GM23338 (cell line): ENCODE results near the gene NDUFS7. TPM values are rescaled to one million over a fixed set of nuclear protein-coding genes. Genes with fewer than 3 reads are reported as not detected.
A peak's percentile ranks its signal among the peaks of the same experiment; 100 is the strongest.

Source experiments
- ATAC-seq: fragments of 200-7000 bp; cut with Tn5 transposase; 3 replicates; pipeline ENCODE4 v1.9.1; 2020
- DNase-seq: peaks from one replicate; pipeline ENCODE4 v3.0.0-alpha.2; 2015; ENCODE audit warnings: low spot score
- H2AFZ ChIP-seq: fragments of 200-600 bp; sonication (generic); 2 replicates; pipeline ENCODE4 v1.8.0; 2016; ENCODE audit warnings: antibody characterized with exemption, mild to moderate bottlenecking, moderate library complexity
- H3F3A ChIP-seq: fragments of 200-600 bp; sonication (generic); replicated peaks from 2 replicates; pipeline ENCODE4 v1.8.0; 2017; ENCODE audit warnings: antibody characterized with exemption, mixed run types, low read depth
- H3K27ac ChIP-seq: fragments of 200-600 bp; sonication (generic); 2 replicates; pipeline ENCODE4 v1.6.1; 2016; ENCODE audit warnings: low read depth
- H3K27me3 ChIP-seq: fragments of 200-600 bp; sonication (generic); 2 replicates; pipeline ENCODE4 v1.8.0; 2016; ENCODE audit warnings: mild to moderate bottlenecking, mixed run types, moderate library complexity; ENCODE audit not compliant: insufficient read depth
- H3K36me3 ChIP-seq: fragments of 200-600 bp; sonication (generic); 2 replicates; pipeline ENCODE4 v1.8.0; 2016; ENCODE audit warnings: mild to moderate bottlenecking; ENCODE audit not compliant: insufficient read depth
- H3K4me1 ChIP-seq: fragments of 200-600 bp; sonication (generic); 2 replicates; pipeline ENCODE4 v1.8.0; 2016; ENCODE audit warnings: mild to moderate bottlenecking, moderate library complexity; ENCODE audit not compliant: insufficient read depth
- H3K4me2 ChIP-seq: fragments of 200-600 bp; sonication (generic); 2 replicates; pipeline ENCODE4 v1.7.1; 2017; ENCODE audit warnings: mixed run types
- H3K4me3 ChIP-seq: fragments of 200-600 bp; sonication (generic); 2 replicates; pipeline ENCODE4 v1.6.1; 2016; ENCODE audit warnings: mixed run types
- H3K79me2 ChIP-seq: fragments of 200-600 bp; sonication (generic); replicated peaks from 2 replicates; pipeline ENCODE4 v1.8.0; 2017; ENCODE audit warnings: mild to moderate bottlenecking; ENCODE audit not compliant: insufficient read depth
- H3K9me2 ChIP-seq: fragments of 200-600 bp; sonication (generic); 2 replicates; pipeline ENCODE4 v1.8.0; 2017; ENCODE audit not compliant: insufficient read depth
- H4K20me1 ChIP-seq: fragments of 200-600 bp; sonication (generic); replicated peaks from 2 replicates; pipeline ENCODE4 v1.8.0; 2017; ENCODE audit warnings: mild to moderate bottlenecking; ENCODE audit not compliant: insufficient read depth
- H3K27ac Mint-ChIP-seq: 2 replicates; pipeline ENCODE4 v1.8.0; 2020; ENCODE audit warnings: inconsistent platforms, mild to moderate bottlenecking, moderate library complexity, mixed read lengths
- H3K27me3 Mint-ChIP-seq: 3 replicates; pipeline ENCODE4 v1.8.0; 2022; ENCODE audit warnings: low read depth, mild to moderate bottlenecking, moderate library complexity, mixed read lengths, inconsistent platforms; ENCODE audit not compliant: insufficient read depth, poor library complexity
- H3K36me3 Mint-ChIP-seq: 3 replicates; pipeline ENCODE4 v1.8.0; 2021; ENCODE audit warnings: low read depth, mild to moderate bottlenecking, inconsistent platforms, moderate library complexity, mixed read lengths
- H3K4me1 Mint-ChIP-seq: 3 replicates; pipeline ENCODE4 v1.8.0; 2020; ENCODE audit warnings: mild to moderate bottlenecking, inconsistent platforms, mixed read lengths
- H3K4me3 Mint-ChIP-seq: 3 replicates; pipeline ENCODE4 v1.8.0; 2021; ENCODE audit warnings: moderate library complexity, mild to moderate bottlenecking, inconsistent platforms, mixed read lengths
- H3K9me3 Mint-ChIP-seq: 3 replicates; pipeline ENCODE4 v1.8.0; 2020; ENCODE audit warnings: moderate library complexity, mild to moderate bottlenecking, inconsistent platforms, mixed read lengths
- CREB1 ChIP-seq: fragments of 250-450 bp; sonication (Bioruptor Pico); IDR thresholded peaks from 2 replicates; pipeline ENCODE4 v1.5.0; 2020; ENCODE audit warnings: low read depth, mild to moderate bottlenecking, moderate library complexity
- EZH2 ChIP-seq: fragments of 200-600 bp; sonication (generic); IDR thresholded peaks from one replicate; pipeline ENCODE4 v1.8.0; 2017; ENCODE audit warnings: antibody characterized with exemption, mild to moderate bottlenecking, low read depth; ENCODE audit not compliant: unreplicated experiment
- EZH2phosphoT487 ChIP-seq: fragments of 200-600 bp; sonication (generic); IDR thresholded peaks from one replicate; pipeline ENCODE4 v1.8.1; 2018; ENCODE audit warnings: antibody characterized with exemption; ENCODE audit not compliant: unreplicated experiment
- JUNB ChIP-seq: IDR thresholded peaks from one replicate; pipeline ENCODE4 v1.6.1; 2016; ENCODE audit warnings: antibody characterized with exemption; ENCODE audit not compliant: unreplicated experiment
- NANOG ChIP-seq: IDR thresholded peaks from 2 replicates; pipeline ENCODE4 v1.6.1; 2016; ENCODE audit warnings: antibody characterized with exemption, borderline replicate concordance
- POLR2AphosphoS5 ChIP-seq: IDR thresholded peaks from 2 replicates; pipeline ENCODE4 v1.6.1; 2016; ENCODE audit warnings: antibody characterized with exemption, low read depth
- STAT1 ChIP-seq: IDR thresholded peaks from one replicate; pipeline ENCODE4 v1.6.1; 2016; ENCODE audit warnings: antibody characterized with exemption; ENCODE audit not compliant: unreplicated experiment
- ZNF114 ChIP-seq: fragments of 250-450 bp; sonication (Bioruptor Pico); IDR thresholded peaks from 2 replicates; pipeline ENCODE4 v1.5.0; 2020; ENCODE audit warnings: mild to moderate bottlenecking, moderate library complexity
- ZNF331 ChIP-seq: fragments of 250-450 bp; sonication (Bioruptor Pico); IDR thresholded peaks from 2 replicates; pipeline ENCODE4 v1.5.0; 2020; ENCODE audit warnings: low read depth, mild to moderate bottlenecking, moderate library complexity
- polyA plus RNA-seq: library from polyadenylated mRNA; unstranded; fragments of >200 nt; fragmentation: Nextera tagmentation; extraction: Ambion mirVana; gene quantifications from 2 replicates; pipeline ENCODE4 v1.2.1, GENCODE V29; 2016
- total RNA-seq: library from RNA; depleted of rRNA; stranded (reverse); fragments of >200 nt; shearing (Covaris generic); gene quantifications from 2 replicates; pipeline ENCODE4 v1.2.3, GENCODE V29; 2014
- TF ChIP-seq, protein P1 (sequence below), 2 experiments: fragments of 200-600 bp in 1 of 2; sonication (generic) in 1 of 2; conservative IDR thresholded peaks; 2 replicates each; pipeline versions ENCODE4 v1.5.1 to v1.6.1; 2016 to 2017; ENCODE audit warnings: antibody characterized with exemption in 2 of 2, low read depth in 2 of 2, mild to moderate bottlenecking in 2 of 2, moderate library complexity in 1 of 2
- TF ChIP-seq, protein P2 (sequence below): IDR thresholded peaks from one replicate; pipeline ENCODE4 v1.6.1; 2018; ENCODE audit warnings: antibody characterized with exemption; ENCODE audit not compliant: unreplicated experiment
- TF ChIP-seq, protein P3 (sequence below): IDR thresholded peaks from 2 replicates; pipeline ENCODE4 v1.6.1; 2016; ENCODE audit warnings: antibody characterized with exemption

Gene NDUFS7
- total and polyA plus RNA-seq, 2 experiments from 2014 or later: 132 to 203 TPM

DNA sequence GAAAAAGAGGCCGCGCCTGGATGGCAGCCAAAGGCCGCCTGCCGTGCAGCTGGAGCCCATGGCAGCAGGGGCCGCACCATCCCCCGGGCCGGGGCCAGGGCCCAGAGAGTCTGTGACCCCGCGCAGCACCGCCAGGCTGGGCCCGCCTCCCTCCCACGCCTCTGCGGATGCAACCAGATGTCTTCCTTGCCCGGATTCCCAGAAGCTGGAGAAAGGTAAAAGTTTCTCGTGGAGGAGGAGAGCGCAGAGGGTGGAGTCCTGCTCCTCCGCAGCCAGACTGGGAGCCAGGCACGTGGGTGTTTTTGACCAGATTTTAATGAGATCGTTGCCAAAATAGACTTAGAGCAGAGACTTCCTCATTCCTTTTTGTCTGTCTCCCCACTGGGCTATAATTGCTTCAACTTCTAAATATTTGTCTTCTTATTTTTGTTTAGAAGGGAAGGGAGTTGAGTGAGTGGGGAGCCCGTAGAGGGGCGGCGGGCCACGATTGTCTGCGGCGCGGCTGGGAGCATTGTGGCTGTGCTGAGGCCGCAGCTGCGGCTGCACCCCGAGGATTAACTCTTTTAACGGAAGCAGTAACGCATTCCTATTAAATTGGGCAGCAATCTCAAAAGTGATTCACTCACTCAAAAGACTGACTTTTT is 22.8 kb upstream of the NDUFS7 start (continued):
- TF ChIP-seq, protein P1, sequence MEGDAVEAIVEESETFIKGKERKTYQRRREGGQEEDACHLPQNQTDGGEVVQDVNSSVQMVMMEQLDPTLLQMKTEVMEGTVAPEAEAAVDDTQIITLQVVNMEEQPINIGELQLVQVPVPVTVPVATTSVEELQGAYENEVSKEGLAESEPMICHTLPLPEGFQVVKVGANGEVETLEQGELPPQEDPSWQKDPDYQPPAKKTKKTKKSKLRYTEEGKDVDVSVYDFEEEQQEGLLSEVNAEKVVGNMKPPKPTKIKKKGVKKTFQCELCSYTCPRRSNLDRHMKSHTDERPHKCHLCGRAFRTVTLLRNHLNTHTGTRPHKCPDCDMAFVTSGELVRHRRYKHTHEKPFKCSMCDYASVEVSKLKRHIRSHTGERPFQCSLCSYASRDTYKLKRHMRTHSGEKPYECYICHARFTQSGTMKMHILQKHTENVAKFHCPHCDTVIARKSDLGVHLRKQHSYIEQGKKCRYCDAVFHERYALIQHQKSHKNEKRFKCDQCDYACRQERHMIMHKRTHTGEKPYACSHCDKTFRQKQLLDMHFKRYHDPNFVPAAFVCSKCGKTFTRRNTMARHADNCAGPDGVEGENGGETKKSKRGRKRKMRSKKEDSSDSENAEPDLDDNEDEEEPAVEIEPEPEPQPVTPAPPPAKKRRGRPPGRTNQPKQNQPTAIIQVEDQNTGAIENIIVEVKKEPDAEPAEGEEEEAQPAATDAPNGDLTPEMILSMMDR (conservative IDR thresholded peaks at IDR 0.05; ENCODE audit: low read depth in 2 of 2): no peak
- TF ChIP-seq EZH2: no peak
- TF ChIP-seq, protein P2, sequence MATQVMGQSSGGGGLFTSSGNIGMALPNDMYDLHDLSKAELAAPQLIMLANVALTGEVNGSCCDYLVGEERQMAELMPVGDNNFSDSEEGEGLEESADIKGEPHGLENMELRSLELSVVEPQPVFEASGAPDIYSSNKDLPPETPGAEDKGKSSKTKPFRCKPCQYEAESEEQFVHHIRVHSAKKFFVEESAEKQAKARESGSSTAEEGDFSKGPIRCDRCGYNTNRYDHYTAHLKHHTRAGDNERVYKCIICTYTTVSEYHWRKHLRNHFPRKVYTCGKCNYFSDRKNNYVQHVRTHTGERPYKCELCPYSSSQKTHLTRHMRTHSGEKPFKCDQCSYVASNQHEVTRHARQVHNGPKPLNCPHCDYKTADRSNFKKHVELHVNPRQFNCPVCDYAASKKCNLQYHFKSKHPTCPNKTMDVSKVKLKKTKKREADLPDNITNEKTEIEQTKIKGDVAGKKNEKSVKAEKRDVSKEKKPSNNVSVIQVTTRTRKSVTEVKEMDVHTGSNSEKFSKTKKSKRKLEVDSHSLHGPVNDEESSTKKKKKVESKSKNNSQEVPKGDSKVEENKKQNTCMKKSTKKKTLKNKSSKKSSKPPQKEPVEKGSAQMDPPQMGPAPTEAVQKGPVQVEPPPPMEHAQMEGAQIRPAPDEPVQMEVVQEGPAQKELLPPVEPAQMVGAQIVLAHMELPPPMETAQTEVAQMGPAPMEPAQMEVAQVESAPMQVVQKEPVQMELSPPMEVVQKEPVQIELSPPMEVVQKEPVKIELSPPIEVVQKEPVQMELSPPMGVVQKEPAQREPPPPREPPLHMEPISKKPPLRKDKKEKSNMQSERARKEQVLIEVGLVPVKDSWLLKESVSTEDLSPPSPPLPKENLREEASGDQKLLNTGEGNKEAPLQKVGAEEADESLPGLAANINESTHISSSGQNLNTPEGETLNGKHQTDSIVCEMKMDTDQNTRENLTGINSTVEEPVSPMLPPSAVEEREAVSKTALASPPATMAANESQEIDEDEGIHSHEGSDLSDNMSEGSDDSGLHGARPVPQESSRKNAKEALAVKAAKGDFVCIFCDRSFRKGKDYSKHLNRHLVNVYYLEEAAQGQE: no peak

DNA sequence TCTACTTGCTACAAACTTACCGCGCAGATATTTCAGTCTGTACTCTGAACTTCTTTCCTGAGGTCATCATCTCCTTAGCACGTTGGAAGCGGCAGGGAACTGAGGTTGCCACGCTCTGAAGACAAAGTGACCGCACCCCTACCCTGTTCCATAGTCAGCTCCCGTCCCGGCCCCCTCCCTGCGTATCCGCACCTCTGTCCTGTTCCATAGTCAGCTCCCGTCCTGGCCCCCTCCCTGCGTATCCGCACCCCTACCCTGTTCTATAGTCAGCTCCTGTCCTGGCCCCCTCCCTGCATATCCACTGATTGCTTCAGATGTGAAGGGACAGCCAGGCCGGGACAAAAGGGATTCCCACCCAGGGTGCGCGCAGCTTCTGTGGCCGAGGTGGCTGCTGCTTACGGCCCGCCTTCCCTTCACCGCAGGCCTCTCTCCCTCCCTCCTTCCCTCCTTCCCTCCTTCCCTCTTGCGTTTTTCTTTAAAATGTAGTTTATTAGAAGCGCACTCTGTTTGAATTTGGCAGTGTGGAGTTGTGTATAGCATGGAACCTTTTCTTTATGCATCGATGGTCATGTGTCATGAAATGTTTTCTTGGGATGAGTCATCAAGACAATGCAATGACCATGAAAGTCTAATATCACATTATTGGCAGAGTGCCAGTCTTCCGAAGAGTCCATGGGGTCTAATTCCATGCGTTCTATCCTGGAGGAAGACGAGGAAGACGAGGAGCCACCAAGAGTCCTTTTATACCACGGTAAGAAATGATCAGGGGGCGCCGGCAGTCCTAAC is 21.9 kb upstream of the NDUFS7 start:
- peaks cover 36% of the 10 kb centered on the region for H3K36me3 ChIP-seq
- DNase-seq (no peak), ATAC-seq (no peak)
- H3K4me2 ChIP-seq: no peak overlapping the region
- Mint-ChIP-seq H3K9me3 (no peaks in the 10 kb centered on the region), H3K27ac (0 out of 2 replicates have a peak overlapping the region, but pooled peaks have one; percentile 5), H3K4me1 (peaks cover 36% of the 10 kb centered on the region), H3K4me3 (no peak overlapping the region), H3K36me3 (peaks cover 87% of the 10 kb centered on the region), H3K27me3 (peaks cover 9% of the 10 kb centered on the region)
- no peak overlapping the region for H3K4me3 ChIP-seq
- no peak overlapping the region for H2AFZ ChIP-seq
- H4K20me1 ChIP-seq: peaks cover 33% of the 10 kb centered on the region
- no peak overlapping the region for H3K27ac ChIP-seq
- peaks cover 25% of the 10 kb centered on the region for H3K4me1 ChIP-seq
- peaks cover 38% of the 10 kb centered on the region for H3F3A ChIP-seq
- no peaks in the 10 kb centered on the region for H3K27me3 ChIP-seq
- H3K79me2 ChIP-seq: peaks cover 44% of the 10 kb centered on the region
- H3K9me2 ChIP-seq: no peaks in the 10 kb centered on the region
- TF ChIP-seq CREB1 (CRISPR knock-in tag): no peak
- TF ChIP-seq EZH2phosphoT487: no peak
- TF ChIP-seq ZNF331 (CRISPR knock-in tag): no peak
- TF ChIP-seq, protein P1 (conservative IDR thresholded peaks at IDR 0.05; ENCODE audit: low read depth in 2 of 2): no peak
- TF ChIP-seq STAT1: no peak
- no peak for TF ChIP-seq NANOG
- TF ChIP-seq POLR2AphosphoS5: no peak
- TF ChIP-seq ZNF114 (CRISPR knock-in tag): no peak
- no peak for TF ChIP-seq JUNB
- TF ChIP-seq, protein P3, sequence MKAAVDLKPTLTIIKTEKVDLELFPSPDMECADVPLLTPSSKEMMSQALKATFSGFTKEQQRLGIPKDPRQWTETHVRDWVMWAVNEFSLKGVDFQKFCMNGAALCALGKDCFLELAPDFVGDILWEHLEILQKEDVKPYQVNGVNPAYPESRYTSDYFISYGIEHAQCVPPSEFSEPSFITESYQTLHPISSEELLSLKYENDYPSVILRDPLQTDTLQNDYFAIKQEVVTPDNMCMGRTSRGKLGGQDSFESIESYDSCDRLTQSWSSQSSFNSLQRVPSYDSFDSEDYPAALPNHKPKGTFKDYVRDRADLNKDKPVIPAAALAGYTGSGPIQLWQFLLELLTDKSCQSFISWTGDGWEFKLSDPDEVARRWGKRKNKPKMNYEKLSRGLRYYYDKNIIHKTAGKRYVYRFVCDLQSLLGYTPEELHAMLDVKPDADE: no peak
- TF ChIP-seq, protein P2: no peak
